DOHH2 (cell line): ENCODE results near the gene IRX2.

Experiments
- H3F3A ChIP-seq: fragments of 200-600 bp; sonication (generic), shearing (Covaris generic); 2 replicates; pipeline ENCODE4 v1.6.0; 2016; ENCODE audit warnings: antibody characterized with exemption, mild to moderate bottlenecking; ENCODE audit not compliant: control insufficient read depth, insufficient read depth
- H3K27ac ChIP-seq: fragments of 200-600 bp; sonication (generic); 2 replicates; pipeline ENCODE4 v1.5.1; 2014; ENCODE audit warnings: low read depth, mild to moderate bottlenecking, low read length, moderate library complexity
- H3K27me3 ChIP-seq: fragments of 200-600 bp; sonication (generic); 2 replicates; pipeline ENCODE4 v1.6.1; 2014; ENCODE audit warnings: mild to moderate bottlenecking, low read length, mixed read lengths; ENCODE audit not compliant: control insufficient read depth
- H3K36me3 ChIP-seq: fragments of 200-600 bp; sonication (generic); 2 replicates; pipeline ENCODE4 v1.6.1; 2014; ENCODE audit warnings: mild to moderate bottlenecking, low read length, moderate library complexity, mixed read lengths; ENCODE audit not compliant: control insufficient read depth
- H3K4me1 ChIP-seq: fragments of 200-600 bp; sonication (generic); 2 replicates; pipeline ENCODE4 v1.6.1; 2014; ENCODE audit warnings: mild to moderate bottlenecking, low read length, mixed read lengths; ENCODE audit not compliant: control insufficient read depth
- H3K4me2 ChIP-seq: fragments of 200-600 bp; sonication (generic); 2 replicates; pipeline ENCODE4 v1.6.0; 2014; ENCODE audit warnings: mild to moderate bottlenecking, low read length, moderate library complexity
- H3K4me3 ChIP-seq: fragments of 200-600 bp; sonication (generic); 2 replicates; pipeline ENCODE4 v1.5.1; 2014; ENCODE audit warnings: mild to moderate bottlenecking, low read length, mixed read lengths
- H3K79me2 ChIP-seq: fragments of 200-600 bp; sonication (generic); 2 replicates; pipeline ENCODE4 v1.6.1; 2014; ENCODE audit warnings: mild to moderate bottlenecking, low read length, mixed read lengths; ENCODE audit not compliant: control insufficient read depth
- H3K9me2 ChIP-seq: fragments of 200-600 bp; sonication (generic); replicated peaks from 2 replicates; pipeline ENCODE4 v1.6.1; 2014; ENCODE audit warnings: mild to moderate bottlenecking, low read length, mixed read lengths; ENCODE audit not compliant: control insufficient read depth
- H3K9me3 ChIP-seq: fragments of 200-600 bp; sonication (generic); 2 replicates; pipeline ENCODE4 v1.6.1; 2014; ENCODE audit warnings: antibody characterized with exemption, low read length, mixed read lengths; ENCODE audit not compliant: control insufficient read depth, insufficient read depth
- H4K20me1 ChIP-seq: fragments of 200-600 bp; sonication (generic); 2 replicates; pipeline ENCODE4 v1.6.0; 2014; ENCODE audit warnings: low read depth, mild to moderate bottlenecking, antibody characterized with exemption, low read length, moderate library complexity; ENCODE audit not compliant: control insufficient read depth, insufficient read depth
- CTCF ChIP-seq: fragments of 200-600 bp; sonication (generic); IDR thresholded peaks from one replicate; pipeline ENCODE4 v1.5.1; 2014; ENCODE audit warnings: antibody characterized with exemption, mild to moderate bottlenecking, low read depth, low read length; ENCODE audit not compliant: poor library complexity, severe bottlenecking
- EZH2phosphoT487 ChIP-seq: fragments of 200-600 bp; sonication (generic); IDR thresholded peaks from 2 replicates; pipeline ENCODE4 v1.6.1; 2017; ENCODE audit warnings: borderline replicate concordance, mild to moderate bottlenecking, antibody characterized with exemption, low read length, moderate library complexity, mixed read lengths

Gene IRX2

GRCh38 chr5:2767089-2767488 lies 15.6 kb upstream of the IRX2 start:
- Histone ChIP-seq H3K4me1 (no peaks in the 10 kb centered on the region), H3K4me2 (no peak overlapping the region), H3K27me3 (no peaks in the 10 kb centered on the region), H4K20me1 (no peaks in the 10 kb centered on the region), H3K9me2 (no peaks in the 10 kb centered on the region), H3F3A (no peaks in the 10 kb centered on the region), H3K27ac (no peak overlapping the region), H3K36me3 (no peaks in the 10 kb centered on the region), H3K4me3 (no peak overlapping the region), H3K79me2 (no peaks in the 10 kb centered on the region), H3K9me3 (no peaks in the 10 kb centered on the region; the same call in 1 of the 2 replicates)
- TF ChIP-seq CTCF (no peak), EZH2phosphoT487 (no peak)

- Histone ChIP-seq H3K9me3 (no peaks in the 10 kb centered on the region; the same call in 1 of the 2 replicates), H4K20me1 (no peaks in the 10 kb centered on the region), H3K4me2 (no peak overlapping the region), H3K4me3 (no peak overlapping the region), H3K9me2 (no peaks in the 10 kb centered on the region), H3K27ac (no peak overlapping the region), H3F3A (no peaks in the 10 kb centered on the region), H3K36me3 (no peaks in the 10 kb centered on the region), H3K79me2 (no peaks in the 10 kb centered on the region), H3K27me3 (no peaks in the 10 kb centered on the region), H3K4me1 (no peaks in the 10 kb centered on the region)
- TF ChIP-seq EZH2phosphoT487 (no peak), CTCF (no peak)
Observed at GRCh38 chr5:2764581-2764980, 13.1 kb upstream of the IRX2 start.

GRCh38 chr5:2763533-2763794 lies 12.0 kb upstream of the IRX2 start:
- no peaks in the 10 kb centered on the region; the same call in 1 of the 2 replicates for H3K9me3 ChIP-seq
- no peaks in the 10 kb centered on the region for H3F3A ChIP-seq
- H3K27me3 ChIP-seq = no peaks in the 10 kb centered on the region
- H3K36me3 ChIP-seq = no peaks in the 10 kb centered on the region
- no peak overlapping the region for H3K27ac ChIP-seq
- TF ChIP-seq CTCF (no peak), EZH2phosphoT487 (no peak)
- no peaks in the 10 kb centered on the region for H3K4me1 ChIP-seq
- H3K4me2 ChIP-seq = no peak overlapping the region
- H4K20me1 ChIP-seq = no peaks in the 10 kb centered on the region
- H3K9me2 ChIP-seq = no peaks in the 10 kb centered on the region
- no peak overlapping the region for H3K4me3 ChIP-seq
- no peaks in the 10 kb centered on the region for H3K79me2 ChIP-seq
